A673 (cell line): ENCODE measurements around the gene MTHFSD.

ENCODE experiments used
- EZH2 ChIP-seq: fragments of 200-600 bp; sonication (generic); IDR thresholded peaks from 2 replicates; pipeline ENCODE4 v1.6.1; 2017; ENCODE audit warnings: borderline replicate concordance, low read depth, mild to moderate bottlenecking, mixed read lengths, antibody characterized with exemption, low read length; ENCODE audit not compliant: poor library complexity, severe bottlenecking
- TF ChIP-seq, protein P1 (sequence below): fragments of 300-800, 200-600 bp; sonication (generic); conservative IDR thresholded peaks from 2 replicates; pipeline ENCODE4 v1.5.1; 2017; ENCODE audit warnings: low read depth, mild to moderate bottlenecking, antibody characterized with exemption, low read length, moderate library complexity, mixed read lengths

DNA sequence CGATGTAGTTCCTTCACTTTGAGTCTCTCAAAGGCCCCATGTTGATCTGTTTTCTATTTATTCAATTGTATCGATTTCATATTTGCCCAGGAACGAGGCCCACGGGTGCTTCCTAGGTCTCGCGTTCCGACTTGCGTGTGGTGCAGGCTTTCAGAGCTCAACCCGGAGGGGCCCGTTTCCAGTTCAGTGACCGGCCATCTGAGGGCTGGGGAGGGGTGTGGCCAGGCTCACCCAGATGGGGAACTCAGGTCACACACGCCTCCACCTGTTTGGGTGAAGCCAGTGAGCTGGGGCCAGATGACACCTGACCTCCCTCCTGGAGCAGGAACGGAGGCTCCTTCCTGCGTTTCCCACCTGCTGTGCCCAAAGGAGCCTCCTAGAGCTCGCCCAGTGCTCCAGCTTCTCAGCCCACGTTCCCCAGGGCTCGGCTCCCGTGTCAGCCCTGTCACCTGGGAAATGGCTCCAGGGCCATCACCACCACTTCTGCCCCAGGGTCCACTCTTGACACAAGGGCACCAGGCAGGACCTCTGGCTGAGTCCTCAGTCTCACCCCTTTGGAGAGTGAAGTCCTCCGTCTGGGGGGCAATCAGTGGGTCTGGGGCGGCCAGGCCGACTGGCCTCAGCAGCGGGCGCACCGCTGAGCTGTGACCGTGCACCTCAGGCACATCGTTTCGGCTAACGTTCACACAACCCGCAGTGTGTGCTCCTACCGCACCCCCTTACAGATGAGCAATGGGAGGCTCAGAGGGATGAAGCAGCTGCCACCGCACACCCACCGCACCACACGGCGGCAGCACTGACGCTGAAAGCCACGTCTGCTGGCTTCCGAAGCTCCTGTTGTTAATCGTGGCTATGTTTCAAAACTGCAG, 26.7 kb downstream of the MTHFSD start:
- TF ChIP-seq, protein P1, sequence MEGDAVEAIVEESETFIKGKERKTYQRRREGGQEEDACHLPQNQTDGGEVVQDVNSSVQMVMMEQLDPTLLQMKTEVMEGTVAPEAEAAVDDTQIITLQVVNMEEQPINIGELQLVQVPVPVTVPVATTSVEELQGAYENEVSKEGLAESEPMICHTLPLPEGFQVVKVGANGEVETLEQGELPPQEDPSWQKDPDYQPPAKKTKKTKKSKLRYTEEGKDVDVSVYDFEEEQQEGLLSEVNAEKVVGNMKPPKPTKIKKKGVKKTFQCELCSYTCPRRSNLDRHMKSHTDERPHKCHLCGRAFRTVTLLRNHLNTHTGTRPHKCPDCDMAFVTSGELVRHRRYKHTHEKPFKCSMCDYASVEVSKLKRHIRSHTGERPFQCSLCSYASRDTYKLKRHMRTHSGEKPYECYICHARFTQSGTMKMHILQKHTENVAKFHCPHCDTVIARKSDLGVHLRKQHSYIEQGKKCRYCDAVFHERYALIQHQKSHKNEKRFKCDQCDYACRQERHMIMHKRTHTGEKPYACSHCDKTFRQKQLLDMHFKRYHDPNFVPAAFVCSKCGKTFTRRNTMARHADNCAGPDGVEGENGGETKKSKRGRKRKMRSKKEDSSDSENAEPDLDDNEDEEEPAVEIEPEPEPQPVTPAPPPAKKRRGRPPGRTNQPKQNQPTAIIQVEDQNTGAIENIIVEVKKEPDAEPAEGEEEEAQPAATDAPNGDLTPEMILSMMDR = no peak
- no peak for TF ChIP-seq EZH2
